Natural killer cell (primary cell): ENCODE measurements around the gene PCDHGA1. TPM values are rescaled to one million over a fixed set of nuclear protein-coding genes. Genes with fewer than 3 reads are reported as not detected.
"Not testable (repeated sequence)": the region's sequence is repeated elsewhere in the genome, so short reads cannot be mapped to it uniquely, and the experiment has no call there.

ENCODE experiments used
- ATAC-seq, 3 donors: fragments of 150-1000 bp in 2 of 3; fragments of 200-7000 bp in 1 of 3; cut with Tn5 transposase; 1 replicate in 1 of 3; 2 replicates in 2 of 3; pipeline ENCODE4 v1.10.0; 2021; ENCODE audit warnings: mild to moderate bottlenecking in 2 of 3, moderate library complexity in 2 of 3
- DNase-seq, 2 donors: peaks; one replicate each; pipeline versions ENCODE4 v3.0.0 to v3.0.0-alpha.2; 2013 to 2021; ENCODE audit warnings: mixed read lengths in 1 of 2
- H3K27ac ChIP-seq: one replicate; pipeline ENCODE4 v1.5.1; 2013; ENCODE audit warnings: mild to moderate bottlenecking, low read length
- H3K27me3 ChIP-seq: one replicate; pipeline ENCODE4 v1.6.1; 2013; ENCODE audit warnings: low read length; ENCODE audit not compliant: control insufficient read depth, insufficient read depth
- H3K36me3 ChIP-seq: one replicate; pipeline ENCODE4 v1.6.1; 2013; ENCODE audit warnings: low read length; ENCODE audit not compliant: control insufficient read depth, insufficient read depth
- H3K4me1 ChIP-seq: one replicate; pipeline ENCODE4 v1.6.1; 2013; ENCODE audit warnings: low read length; ENCODE audit not compliant: control insufficient read depth, insufficient read depth
- H3K4me3 ChIP-seq: one replicate; pipeline ENCODE4 v1.5.1; 2013; ENCODE audit warnings: low read length
- H3K9me3 ChIP-seq: one replicate; pipeline ENCODE4 v1.6.1; 2013; ENCODE audit warnings: low read length; ENCODE audit not compliant: control insufficient read depth, insufficient read depth
- H3K27ac Mint-ChIP-seq, 2 donors: one replicate each; pipeline ENCODE4 v1.8.0; 2022; ENCODE audit warnings: mild to moderate bottlenecking in 2 of 2, mixed read lengths in 2 of 2, moderate library complexity in 1 of 2
- H3K27me3 Mint-ChIP-seq, 2 donors: one replicate each; pipeline ENCODE4 v1.8.0; 2022; ENCODE audit warnings: low read depth in 2 of 2, mixed read lengths in 2 of 2
- H3K36me3 Mint-ChIP-seq: one replicate; pipeline ENCODE4 v1.8.0; 2022; ENCODE audit warnings: mixed read lengths
- H3K4me1 Mint-ChIP-seq, 2 donors: one replicate each; pipeline ENCODE4 v1.8.0; 2022; ENCODE audit warnings: mixed read lengths in 2 of 2
- H3K4me3 Mint-ChIP-seq: one replicate; pipeline ENCODE4 v1.8.0; 2022; ENCODE audit warnings: mild to moderate bottlenecking, moderate library complexity, mixed read lengths
- H3K9me3 Mint-ChIP-seq, 2 donors: one replicate each; pipeline ENCODE4 v1.8.0; 2022; ENCODE audit warnings: mixed read lengths in 2 of 2
- CTCF ChIP-seq: fragments of 200-600 bp; IDR thresholded peaks from one replicate; pipeline ENCODE4 v1.8.0; 2022; ENCODE audit warnings: antibody characterized with exemption
- WGBS: methylation state at CpG from one replicate; pipeline ENCODE4 v1.1.7; 2013; ENCODE audit warnings: missing lambda C conversion rate; ENCODE audit not compliant: insufficient coverage; 5-methylcytosine and 5-hydroxymethylcytosine counted together
- intact Hi-C: fragments of 100-400 bp; cut with micrococcal nuclease; formaldehyde crosslinking; loops from one replicate; pipeline ENCODE4 v1.14.2; 2022
- total RNA-seq, 4 donors: library from RNA; stranded (reverse); fragments of 120-200 nt in 1 of 4; gene quantifications; one replicate each; pipeline versions ENCODE4 v1.2.3 to v1.2.4, GENCODE V29; 2013 to 2022

The PCDHGA1 gene
- total RNA-seq, 3 donors from 2014 or later (not counting 1 experiment from before 2014, with no cell fraction given): not detected

- ATAC-seq (no peak), DNase-seq (no peak)
- peak overlapping the region; percentile 93 for H3K4me3 Mint-ChIP-seq
- H3K36me3 Mint-ChIP-seq: peaks cover 36% of the 10 kb centered on the region
- no peaks in the 10 kb centered on the region for H3K36me3 ChIP-seq
- H3K27me3 ChIP-seq: peaks cover 68% of the 10 kb centered on the region
- peaks cover 52 to 63% of the 10 kb centered on the region in 2 donors for H3K27me3 Mint-ChIP-seq
- H3K27ac Mint-ChIP-seq: peak overlapping the region; percentile 61 to 82
- H3K4me1 Mint-ChIP-seq: peaks cover 38 to 51% of the 10 kb centered on the region in 2 donors
- H3K9me3 Mint-ChIP-seq: peaks cover 2 to 7% of the 10 kb centered on the region in 2 donors
- peak overlapping the region; percentile 22 for H3K4me3 ChIP-seq
- H3K27ac ChIP-seq: no peak overlapping the region
- 22% methylated on average over 23 of the region's 25 CpGs for WGBS
- no peak for TF ChIP-seq CTCF
- intact Hi-C loops: loop anchor here (2.0 to 5.0 kb wide), 2 partner anchors 99 to 151 kb away; no protein-coding TSS in a partner anchor
- H3K4me1 ChIP-seq: peaks cover 25% of the 10 kb centered on the region
- H3K9me3 ChIP-seq: peaks cover 24% of the 10 kb centered on the region
These were observed 83.3 kb downstream of the PCDHGA1 start for GRCh38 chr5:141413540-141414069.

DNA sequence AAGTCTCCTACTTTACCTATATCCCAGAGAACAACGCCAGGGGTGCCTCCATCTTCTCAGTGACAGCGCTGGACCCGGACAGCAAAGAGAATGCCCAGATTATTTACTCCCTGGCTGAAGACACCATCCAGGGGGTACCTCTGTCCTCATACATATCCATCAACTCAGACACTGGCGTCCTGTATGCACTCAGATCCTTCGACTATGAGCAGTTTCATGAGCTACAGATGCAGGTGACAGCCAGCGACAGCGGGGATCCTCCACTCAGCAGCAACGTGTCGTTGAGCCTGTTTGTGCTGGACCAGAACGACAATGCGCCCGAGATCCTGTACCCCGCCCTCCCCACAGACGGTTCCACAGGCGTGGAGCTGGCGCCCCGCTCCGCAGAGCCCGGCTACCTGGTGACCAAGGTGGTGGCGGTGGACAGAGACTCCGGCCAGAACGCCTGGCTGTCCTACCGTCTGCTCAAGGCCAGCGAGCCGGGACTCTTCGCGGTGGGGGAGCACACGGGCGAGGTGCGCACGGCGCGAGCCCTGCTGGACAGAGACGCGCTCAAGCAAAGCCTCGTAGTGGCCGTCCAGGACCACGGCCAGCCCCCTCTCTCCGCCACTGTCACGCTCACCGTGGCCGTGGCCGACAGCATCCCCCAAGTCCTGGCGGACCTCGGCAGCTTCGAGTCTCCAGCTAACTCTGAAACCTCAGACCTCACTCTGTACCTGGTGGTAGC lies 84.4 kb downstream of the PCDHGA1 start:
- 43% methylated on average over 46 of the region's 46 CpGs for WGBS
- H3K4me1 Mint-ChIP-seq: peaks cover 38 to 47% of the 10 kb centered on the region in 2 donors
- H3K9me3 Mint-ChIP-seq, DNase-seq, H3K36me3 ChIP-seq, H3K27ac ChIP-seq, ATAC-seq, H3K4me3 ChIP-seq: not testable (repeated sequence)
- peaks cover 32% of the 10 kb centered on the region for H3K36me3 Mint-ChIP-seq
- Histone ChIP-seq H3K4me1 (peaks cover 25% of the 10 kb centered on the region), H3K9me3 (peaks cover 27% of the 10 kb centered on the region), H3K27me3 (peaks cover 65% of the 10 kb centered on the region)
- intact Hi-C loops: loop anchor here (5.0 kb wide), 1 partner anchor 98 kb away; no protein-coding TSS in a partner anchor
- peak overlapping the region; percentile 73 for H3K4me3 Mint-ChIP-seq
- peaks cover 53 to 67% of the 10 kb centered on the region in 2 donors for H3K27me3 Mint-ChIP-seq
- H3K27ac Mint-ChIP-seq: peak overlapping the region in 1 of 2 donors; percentile 82

DNA sequence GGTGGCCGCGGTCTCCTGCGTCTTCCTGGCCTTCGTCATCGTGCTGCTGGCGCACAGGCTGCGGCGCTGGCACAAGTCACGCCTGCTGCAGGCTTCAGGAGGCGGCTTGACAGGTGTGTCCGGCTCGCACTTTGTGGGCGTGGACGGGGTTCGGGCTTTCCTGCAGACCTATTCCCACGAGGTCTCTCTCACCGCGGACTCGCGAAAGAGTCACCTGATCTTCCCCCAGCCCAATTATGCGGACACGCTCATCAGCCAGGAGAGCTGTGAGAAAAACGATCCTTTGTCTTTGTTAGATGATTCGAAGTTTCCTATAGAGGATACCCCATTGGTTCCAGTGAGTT lies 84.9 kb downstream of the PCDHGA1 start:
- H3K27me3 Mint-ChIP-seq: peaks cover 54 to 69% of the 10 kb centered on the region in 2 donors
- Histone ChIP-seq H3K27me3 (peaks cover 65% of the 10 kb centered on the region), H3K4me1 (peaks cover 25% of the 10 kb centered on the region), H3K9me3 (peaks cover 30% of the 10 kb centered on the region)
- H3K4me3 ChIP-seq, H3K36me3 ChIP-seq, H3K27ac Mint-ChIP-seq, ATAC-seq, H3K9me3 Mint-ChIP-seq, intact Hi-C loops, H3K27ac ChIP-seq, DNase-seq: not testable (repeated sequence)
- H3K4me3 Mint-ChIP-seq: peak overlapping the region; percentile 73
- peaks cover 30% of the 10 kb centered on the region for H3K36me3 Mint-ChIP-seq
- WGBS: 25% methylated on average over 24 of the region's 24 CpGs
- H3K4me1 Mint-ChIP-seq: peaks cover 38 to 44% of the 10 kb centered on the region in 2 donors

- TF ChIP-seq CTCF: peak; percentile 51
- Mint-ChIP-seq H3K4me3 (peak within 1 kb of the TSS; percentile 88), H3K27ac (peak within 1 kb of the TSS in 1 of 2 donors; percentile 36), H3K4me1 (peaks cover 30 to 43% of the 10 kb centered on the region in 2 donors), H3K36me3 (peaks cover 25% of the 10 kb centered on the region), H3K27me3 (peaks cover 68 to 82% of the 10 kb centered on the region in 2 donors)
- H3K4me3 ChIP-seq, H3K27ac ChIP-seq, H3K36me3 ChIP-seq, intact Hi-C loops, H3K9me3 Mint-ChIP-seq: not testable (repeated sequence)
- DNase-seq (peak in 1 of 2 donors; percentile 59), ATAC-seq (peak; percentile 78 to 84 (median 81))
- Histone ChIP-seq H3K9me3 (peaks cover 35% of the 10 kb centered on the region), H3K4me1 (peaks cover 25% of the 10 kb centered on the region), H3K27me3 (peaks cover 84% of the 10 kb centered on the region)
- WGBS: 7% methylated on average over 47 of the region's 47 CpGs
These were observed 87.3 kb downstream of the PCDHGA1 start, which contains the start of gene PCDHGB7 for GRCh38 chr5:141417494-141418172. TSS of gene PCDHGB7 (plus strand) at chr5:141417677. CDS start at chr5:141417860, 183 bp downstream.
